Measurements from ENCODE around the gene DPF3.

Gene DPF3

DNA sequence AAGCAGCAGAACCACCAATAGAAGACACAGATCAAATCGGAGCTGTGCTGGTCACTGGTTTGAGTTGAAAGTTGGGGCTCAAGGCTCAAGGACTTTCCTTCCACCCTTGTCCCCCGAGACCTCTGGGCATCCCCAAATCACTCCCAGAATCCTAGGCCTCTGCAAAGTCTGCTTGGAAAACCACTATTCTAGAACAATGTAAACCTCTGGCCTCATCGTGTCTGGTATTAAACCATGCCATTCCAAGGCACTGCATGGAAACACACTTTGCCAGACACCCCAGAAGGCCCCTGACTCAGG is 288.0 kb downstream of the DPF3 start:
- no peak for DNase-seq (ENCODE audit: low read depth)
- TF ChIP-seq, protein P1, sequence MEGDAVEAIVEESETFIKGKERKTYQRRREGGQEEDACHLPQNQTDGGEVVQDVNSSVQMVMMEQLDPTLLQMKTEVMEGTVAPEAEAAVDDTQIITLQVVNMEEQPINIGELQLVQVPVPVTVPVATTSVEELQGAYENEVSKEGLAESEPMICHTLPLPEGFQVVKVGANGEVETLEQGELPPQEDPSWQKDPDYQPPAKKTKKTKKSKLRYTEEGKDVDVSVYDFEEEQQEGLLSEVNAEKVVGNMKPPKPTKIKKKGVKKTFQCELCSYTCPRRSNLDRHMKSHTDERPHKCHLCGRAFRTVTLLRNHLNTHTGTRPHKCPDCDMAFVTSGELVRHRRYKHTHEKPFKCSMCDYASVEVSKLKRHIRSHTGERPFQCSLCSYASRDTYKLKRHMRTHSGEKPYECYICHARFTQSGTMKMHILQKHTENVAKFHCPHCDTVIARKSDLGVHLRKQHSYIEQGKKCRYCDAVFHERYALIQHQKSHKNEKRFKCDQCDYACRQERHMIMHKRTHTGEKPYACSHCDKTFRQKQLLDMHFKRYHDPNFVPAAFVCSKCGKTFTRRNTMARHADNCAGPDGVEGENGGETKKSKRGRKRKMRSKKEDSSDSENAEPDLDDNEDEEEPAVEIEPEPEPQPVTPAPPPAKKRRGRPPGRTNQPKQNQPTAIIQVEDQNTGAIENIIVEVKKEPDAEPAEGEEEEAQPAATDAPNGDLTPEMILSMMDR (IDR thresholded peaks at IDR 0.05; ENCODE audit: low read depth, low read length, missing control alignments) = no peak
- in situ Hi-C loops (cut with HindIII; ENCODE audit: low sequenced_read_pairs) = no loop called here
- no peak overlapping the region for H3K4me3 ChIP-seq (ENCODE audit: low read depth, low read length)

GRCh38 chr14:72605096-72605920 is 288.6 kb downstream of the DPF3 start:
- no peak overlapping the region for H3K4me3 ChIP-seq (ENCODE audit: low read depth, low read length)
- in situ Hi-C loops (cut with HindIII; ENCODE audit: low sequenced_read_pairs) = no loop called here
- TF ChIP-seq, protein P1 (IDR thresholded peaks at IDR 0.05; ENCODE audit: low read depth, low read length, missing control alignments) = no peak
- DNase-seq (ENCODE audit: low read depth) = no peak

GRCh38 chr14:72604133-72604532 is 289.8 kb downstream of the DPF3 start:
- DNase-seq (ENCODE audit: low read depth) = no peak
- H3K4me3 ChIP-seq (ENCODE audit: low read depth, low read length) = no peak overlapping the region
- in situ Hi-C loops (cut with HindIII; ENCODE audit: low sequenced_read_pairs) = no loop called here
- TF ChIP-seq, protein P1 (IDR thresholded peaks at IDR 0.05; ENCODE audit: low read depth, low read length, missing control alignments) = no peak

- no peak overlapping the region for H3K4me3 ChIP-seq (ENCODE audit: low read depth, low read length)
- TF ChIP-seq, protein P1 (IDR thresholded peaks at IDR 0.05; ENCODE audit: low read depth, low read length, missing control alignments) = no peak
- in situ Hi-C loops (cut with HindIII; ENCODE audit: low sequenced_read_pairs) = no loop called here
- DNase-seq (ENCODE audit: low read depth) = no peak
Observed at GRCh38 chr14:72603639-72604038, 290.3 kb downstream of the DPF3 start.

- in situ Hi-C loops (cut with HindIII; ENCODE audit: low sequenced_read_pairs) = no loop called here
- no peak overlapping the region for H3K4me3 ChIP-seq (ENCODE audit: low read depth, low read length)
- no peak for DNase-seq (ENCODE audit: low read depth)
- TF ChIP-seq, protein P1 (IDR thresholded peaks at IDR 0.05; ENCODE audit: low read depth, low read length, missing control alignments) = no peak
Observed at GRCh38 chr14:72600551-72601330, 293.2 kb downstream of the DPF3 start.

- no peak for DNase-seq (ENCODE audit: low read depth)
Observed at GRCh38 chr14:72599579-72600470, 294.1 kb downstream of the DPF3 start.

More at GRCh38 chr14:72599579-72600470, 294.1 kb downstream of the DPF3 start:
- H3K4me3 ChIP-seq (ENCODE audit: low read depth, low read length) = no peak overlapping the region
- TF ChIP-seq, protein P1 (IDR thresholded peaks at IDR 0.05; ENCODE audit: low read depth, low read length, missing control alignments) = no peak
- in situ Hi-C loops (cut with HindIII; ENCODE audit: low sequenced_read_pairs) = no loop called here
